Measurements from ENCODE around the gene NOL4L. TPM values are rescaled to one million over a fixed set of nuclear protein-coding genes. Genes with fewer than 3 reads are reported as not detected.
"Not testable (repeated sequence)": the region's sequence is repeated elsewhere in the genome, so short reads cannot be mapped to it uniquely, and the experiment has no call there.

The NOL4L gene
- total RNA-seq, 1 donor from 2014 or later: 30.5 TPM

GRCh38 chr20:32594204-32594603 is 9.1 kb upstream of the NOL4L start:
- TF ChIP-seq CTCF (IDR thresholded peaks at IDR 0.05): no peak
- Mint-ChIP-seq H3K4me1 (ENCODE audit: unreplicated experiment) (peaks cover 4% of the 10 kb centered on the region), H3K27me3 (ENCODE audit: unreplicated experiment) (no peaks in the 10 kb centered on the region), H3K9me3 (ENCODE audit: unreplicated experiment) (no peaks in the 10 kb centered on the region), H3K36me3 (ENCODE audit: unreplicated experiment) (no peaks in the 10 kb centered on the region), H3K27ac (ENCODE audit: unreplicated experiment) (no peak overlapping the region), H3K4me3 (ENCODE audit: unreplicated experiment) (no peak overlapping the region)
- DNase-seq (ENCODE audit: extremely low spot score, unreplicated experiment): no peak

DNA sequence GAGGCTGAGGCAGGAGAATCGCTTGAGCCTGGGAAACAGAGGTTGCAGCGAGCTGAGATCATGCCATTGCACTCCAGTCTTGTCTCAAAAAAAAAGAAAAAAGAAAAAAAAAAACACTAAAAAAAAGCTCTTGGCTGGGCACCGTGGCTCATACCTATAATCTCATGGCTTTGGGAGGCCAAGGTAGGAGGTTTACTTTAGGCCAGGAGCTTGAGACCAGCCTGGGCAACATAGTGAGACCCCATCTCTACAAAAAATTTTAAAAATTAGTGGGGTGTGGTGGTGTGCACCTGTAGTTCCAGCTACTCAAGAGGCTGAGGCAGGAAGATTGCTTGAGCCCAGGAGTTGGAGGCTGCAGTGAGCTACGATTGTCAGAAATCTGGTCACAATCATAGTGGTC is 7.5 kb upstream of the NOL4L start:
- not testable (repeated sequence) for H3K4me1 Mint-ChIP-seq (ENCODE audit: unreplicated experiment); H3K27ac Mint-ChIP-seq (ENCODE audit: unreplicated experiment); H3K4me3 Mint-ChIP-seq (ENCODE audit: unreplicated experiment); DNase-seq (ENCODE audit: extremely low spot score, unreplicated experiment); H3K9me3 Mint-ChIP-seq (ENCODE audit: unreplicated experiment); H3K27me3 Mint-ChIP-seq (ENCODE audit: unreplicated experiment); H3K36me3 Mint-ChIP-seq (ENCODE audit: unreplicated experiment)

DNA sequence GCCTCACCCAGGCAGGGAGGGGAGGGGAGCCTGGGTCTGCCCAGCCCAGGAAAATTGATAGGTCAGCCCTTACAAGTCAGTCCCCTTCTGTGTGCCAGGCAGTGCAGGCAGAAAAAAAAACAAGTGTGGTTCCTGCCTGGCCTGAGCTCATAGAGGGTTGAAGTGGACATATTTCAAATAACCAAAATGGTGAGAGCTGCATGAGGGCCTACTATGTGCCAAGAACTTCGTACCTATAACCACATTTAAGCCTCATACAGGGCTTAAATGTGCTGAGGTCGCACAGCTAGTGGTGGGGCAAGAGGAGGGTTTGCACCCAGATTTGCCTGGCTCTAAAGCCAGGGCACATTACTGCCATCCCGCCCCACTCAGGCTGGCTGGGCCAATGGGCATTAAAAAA is 6.9 kb upstream of the NOL4L start:
- TF ChIP-seq CTCF (IDR thresholded peaks at IDR 0.05): no peak
- H3K27ac Mint-ChIP-seq (ENCODE audit: unreplicated experiment): no peak overlapping the region
- H3K9me3 Mint-ChIP-seq (ENCODE audit: unreplicated experiment): no peaks in the 10 kb centered on the region
- peaks cover 7% of the 10 kb centered on the region for H3K4me1 Mint-ChIP-seq (ENCODE audit: unreplicated experiment)
- no peaks in the 10 kb centered on the region for H3K36me3 Mint-ChIP-seq (ENCODE audit: unreplicated experiment)
- no peak overlapping the region for H3K4me3 Mint-ChIP-seq (ENCODE audit: unreplicated experiment)
- no peak for DNase-seq (ENCODE audit: extremely low spot score, unreplicated experiment)
- H3K27me3 Mint-ChIP-seq (ENCODE audit: unreplicated experiment): no peaks in the 10 kb centered on the region

GRCh38 chr20:32589769-32590168 is 4.6 kb upstream of the NOL4L start:
- no peaks in the 10 kb centered on the region for H3K36me3 Mint-ChIP-seq (ENCODE audit: unreplicated experiment)
- H3K27me3 Mint-ChIP-seq (ENCODE audit: unreplicated experiment): peaks cover 3% of the 10 kb centered on the region
- no peak for TF ChIP-seq CTCF (IDR thresholded peaks at IDR 0.05)
- no peaks in the 10 kb centered on the region for H3K9me3 Mint-ChIP-seq (ENCODE audit: unreplicated experiment)
- H3K27ac Mint-ChIP-seq (ENCODE audit: unreplicated experiment): no peak overlapping the region
- peaks cover 14% of the 10 kb centered on the region for H3K4me1 Mint-ChIP-seq (ENCODE audit: unreplicated experiment)
- DNase-seq (ENCODE audit: extremely low spot score, unreplicated experiment): no peak
- H3K4me3 Mint-ChIP-seq (ENCODE audit: unreplicated experiment): no peak overlapping the region

GRCh38 chr20:32589256-32589655 is 4.1 kb upstream of the NOL4L start:
- no peak overlapping the region for H3K4me3 Mint-ChIP-seq (ENCODE audit: unreplicated experiment)
- no peak for TF ChIP-seq CTCF (IDR thresholded peaks at IDR 0.05)
- H3K27ac Mint-ChIP-seq (ENCODE audit: unreplicated experiment): no peak overlapping the region
- peaks cover 3% of the 10 kb centered on the region for H3K27me3 Mint-ChIP-seq (ENCODE audit: unreplicated experiment)
- no peak for DNase-seq (ENCODE audit: extremely low spot score, unreplicated experiment)
- no peaks in the 10 kb centered on the region for H3K9me3 Mint-ChIP-seq (ENCODE audit: unreplicated experiment)
- no peaks in the 10 kb centered on the region for H3K36me3 Mint-ChIP-seq (ENCODE audit: unreplicated experiment)
- peaks cover 14% of the 10 kb centered on the region for H3K4me1 Mint-ChIP-seq (ENCODE audit: unreplicated experiment)

DNA sequence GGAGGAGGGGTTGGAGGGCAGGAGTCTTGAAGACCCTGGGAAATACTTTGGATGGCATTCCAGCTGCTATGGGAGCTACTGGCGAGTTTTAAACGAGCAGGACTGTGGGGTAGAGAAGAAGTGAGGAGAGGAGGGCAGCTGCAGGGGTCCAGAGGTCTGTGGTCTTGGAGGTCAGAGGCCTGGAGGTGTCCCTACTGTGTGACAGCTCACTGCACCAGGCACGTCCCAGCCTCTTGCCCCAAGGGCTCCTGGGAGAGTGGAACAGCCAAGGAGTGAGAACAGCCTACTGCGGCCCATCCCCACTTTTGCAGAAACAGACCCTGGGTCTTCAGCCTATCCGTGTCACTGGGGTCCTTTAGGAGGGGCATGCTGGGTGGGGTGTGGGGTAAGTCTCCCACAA is 2.9 kb upstream of the NOL4L start:
- no peak overlapping the region for H3K27ac Mint-ChIP-seq (ENCODE audit: unreplicated experiment)
- TF ChIP-seq CTCF (IDR thresholded peaks at IDR 0.05): no peak
- H3K27me3 Mint-ChIP-seq (ENCODE audit: unreplicated experiment): peaks cover 3% of the 10 kb centered on the region
- H3K4me1 Mint-ChIP-seq (ENCODE audit: unreplicated experiment): peaks cover 14% of the 10 kb centered on the region
- no peak for DNase-seq (ENCODE audit: extremely low spot score, unreplicated experiment)
- no peaks in the 10 kb centered on the region for H3K9me3 Mint-ChIP-seq (ENCODE audit: unreplicated experiment)
- no peaks in the 10 kb centered on the region for H3K36me3 Mint-ChIP-seq (ENCODE audit: unreplicated experiment)
- no peak overlapping the region for H3K4me3 Mint-ChIP-seq (ENCODE audit: unreplicated experiment)
